ENCODE measurements around the gene ALKBH1. TPM values are rescaled to one million over a fixed set of nuclear protein-coding genes. Genes with fewer than 3 reads are reported as not detected.
"Not testable (repeated sequence)": the region's sequence is repeated elsewhere in the genome, so short reads cannot be mapped to it uniquely, and the experiment has no call there.

Gene ALKBH1
- total RNA-seq, 6 donors from 2014 or later = 6.3 to 10.8 (median 9.0) TPM

GRCh38 chr14:77638771-77639171 lies 69.1 kb downstream of the ALKBH1 start:
- no peaks in the 10 kb centered on the region for H3K36me3 ChIP-seq
- TF ChIP-seq POLR2A (IDR thresholded peaks at IDR 0.05) (no peak), CTCF (IDR thresholded peaks at IDR 0.05) (no peak), EP300 (IDR thresholded peaks at IDR 0.05) (no peak), POLR2AphosphoS5 (IDR thresholded peaks at IDR 0.05) (no peak)
- no peak for ATAC-seq (ENCODE audit: low FRiP score in 2 of 2)

GRCh38 chr14:77635869-77636268 lies 72.0 kb downstream of the ALKBH1 start:
- 57 to 59% methylated on average over 4 of the region's 4 CpGs for whole genome bisulfite sequencing, 2 donors
- not testable (repeated sequence) for H3K4me1 ChIP-seq; H3K9me3 ChIP-seq; H3K36me3 ChIP-seq; ATAC-seq (ENCODE audit: low FRiP score in 2 of 2); DNase-seq; H3K4me3 ChIP-seq; H3K27me3 ChIP-seq
- peak overlapping the region in 1 of 4 donors; percentile 1 for H3K27ac ChIP-seq

More at GRCh38 chr14:77638771-77639171, 69.1 kb downstream of the ALKBH1 start:
- no peak overlapping the region for H3K27ac ChIP-seq
- no peaks in the 10 kb centered on the region for H3K27me3 ChIP-seq
- WGBS, 2 donors = 67 to 100% methylated on average over 2 of the region's 2 CpGs
- peaks cover 15 to 27% (median 18%) of the 10 kb centered on the region in 4 donors for H3K4me1 ChIP-seq
- no peak overlapping the region for H3K4me3 ChIP-seq
- DNase-seq = no peak
- no peaks in the 10 kb centered on the region for H3K9me3 ChIP-seq

- not testable (repeated sequence) for ATAC-seq (ENCODE audit: low FRiP score in 2 of 2); H3K9me3 ChIP-seq; H3K4me3 ChIP-seq; H3K27me3 ChIP-seq; H3K4me1 ChIP-seq; H3K36me3 ChIP-seq; DNase-seq
- peak overlapping the region in 1 of 4 donors; percentile 1 for H3K27ac ChIP-seq
- 52 to 65% methylated on average over 6 to 8 of the region's 8 CpGs for WGBS, 2 donors
Observed at GRCh38 chr14:77635466-77635865, 72.4 kb downstream of the ALKBH1 start.

GRCh38 chr14:77630111-77630510 lies 77.7 kb downstream of the ALKBH1 start:
- Histone ChIP-seq H3K4me1 (no peaks in the 10 kb centered on the region), H3K27me3 (no peaks in the 10 kb centered on the region), H3K36me3 (no peaks in the 10 kb centered on the region), H3K4me3 (no peak overlapping the region), H3K27ac (no peak overlapping the region), H3K9me3 (no peaks in the 10 kb centered on the region)
- ATAC-seq (ENCODE audit: low FRiP score in 2 of 2) (no peak), DNase-seq (no peak)
- WGBS, 2 donors = 88 to 90% methylated on average over 2 of the region's 2 CpGs
- TF ChIP-seq EP300 (IDR thresholded peaks at IDR 0.05) (no peak), CTCF (IDR thresholded peaks at IDR 0.05) (no peak)

GRCh38 chr14:77625360-77625759 lies 82.5 kb downstream of the ALKBH1 start:
- H3K4me3 ChIP-seq = no peak overlapping the region
- peaks cover 0 to 5% (median 0%) of the 10 kb centered on the region in 4 donors for H3K4me1 ChIP-seq
- H3K27ac ChIP-seq = no peak overlapping the region
- no peaks in the 10 kb centered on the region for H3K36me3 ChIP-seq
- no peak for DNase-seq
- no peaks in the 10 kb centered on the region for H3K27me3 ChIP-seq
- H3K9me3 ChIP-seq = no peaks in the 10 kb centered on the region
- WGBS, 2 donors = 67 to 75% methylated on average over 3 of the region's 3 CpGs
- no peak for ATAC-seq (ENCODE audit: low FRiP score in 2 of 2)
- TF ChIP-seq CTCF (IDR thresholded peaks at IDR 0.05) = no peak
- TF ChIP-seq POLR2A (IDR thresholded peaks at IDR 0.05) = no peak
- no peak for TF ChIP-seq POLR2AphosphoS5 (IDR thresholded peaks at IDR 0.05)
- no peak for TF ChIP-seq EP300 (IDR thresholded peaks at IDR 0.05)

- Histone ChIP-seq H3K4me1 (peaks cover 0 to 5% (median 0%) of the 10 kb centered on the region in 4 donors), H3K27ac (no peak overlapping the region), H3K36me3 (no peaks in the 10 kb centered on the region), H3K9me3 (no peaks in the 10 kb centered on the region), H3K27me3 (no peaks in the 10 kb centered on the region), H3K4me3 (no peak overlapping the region)
- ATAC-seq (ENCODE audit: low FRiP score in 2 of 2) (peak in 1 of 2 donors; percentile 35), DNase-seq (no peak)
- TF ChIP-seq CTCF (IDR thresholded peaks at IDR 0.05) (no peak), EP300 (IDR thresholded peaks at IDR 0.05) (no peak), POLR2AphosphoS5 (IDR thresholded peaks at IDR 0.05) (no peak), POLR2A (IDR thresholded peaks at IDR 0.05) (no peak)
- WGBS, 2 donors = 88 to 92% methylated on average over 1 of the region's 1 CpG
Observed at GRCh38 chr14:77623201-77623600, 84.6 kb downstream of the ALKBH1 start.
